D721Med (cell line): ENCODE measurements around the gene AAGAB.

Source experiments
- DNase-seq: peaks from one replicate; pipeline ENCODE4 v3.0.0; 2011; ENCODE audit warnings: low spot score; ENCODE audit not compliant: insufficient read length
- FAIRE-seq: peaks from 2 replicates; lab custom pipeline; 2011; peaks lifted over from hg19 to GRCh38; lab: Jason Lieb, UNC
- CTCF ChIP-seq: IDR thresholded peaks from 2 replicates; pipeline ENCODE4 v1.5.1; 2012; ENCODE audit warnings: mild to moderate bottlenecking, control low read depth; ENCODE audit not compliant: insufficient read depth; ENCODE audit errors: missing control alignments

Gene AAGAB

DNA sequence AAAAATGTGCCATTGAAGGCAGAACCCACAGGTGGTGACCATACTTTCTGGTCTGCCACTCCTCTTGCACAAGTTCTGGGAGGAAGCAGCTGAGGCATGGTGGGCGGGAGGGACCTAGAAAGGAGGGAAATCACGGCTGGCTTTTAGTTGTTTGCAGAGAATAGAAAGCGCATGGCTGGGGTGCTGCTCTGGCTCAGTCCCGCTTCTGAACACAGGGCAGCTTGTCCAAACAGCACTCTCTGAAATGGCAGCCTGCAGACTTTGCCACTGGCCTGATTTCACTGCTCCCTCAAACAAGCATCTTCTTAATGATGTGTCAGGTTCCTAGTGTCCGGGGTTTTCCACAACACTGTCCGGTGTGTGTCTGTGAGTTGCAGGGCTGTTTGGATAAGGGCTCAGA lies 76.7 kb downstream of the AAGAB start:
- no peak for TF ChIP-seq CTCF
- no peak for DNase-seq
- FAIRE-seq = no peak

GRCh38 chr15:67176195-67176971 lies 78.1 kb downstream of the AAGAB start:
- FAIRE-seq (no peak), DNase-seq (no peak)
- TF ChIP-seq CTCF = no peak

DNA sequence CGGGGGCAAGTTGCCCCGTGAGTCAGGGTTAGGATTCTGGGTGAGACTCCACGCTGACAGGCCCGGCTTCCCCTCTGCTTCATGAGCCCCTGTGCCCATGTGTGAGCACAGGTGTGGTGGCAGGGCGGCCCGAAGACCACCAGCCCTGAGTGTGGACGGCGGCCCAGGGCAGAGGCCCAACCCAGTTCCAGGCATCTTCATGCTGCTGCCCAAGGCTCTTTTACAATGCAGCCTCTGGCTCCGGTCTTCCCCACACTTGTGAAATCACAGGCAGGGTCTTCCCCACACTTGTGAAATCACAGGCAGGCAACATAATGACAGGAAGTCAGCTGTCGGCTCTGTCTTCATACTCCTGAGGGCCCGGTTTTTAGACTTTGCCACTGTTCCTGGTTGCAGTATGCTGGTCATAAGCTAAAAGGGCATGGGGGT lies 78.8 kb downstream of the AAGAB start:
- no peak for FAIRE-seq
- TF ChIP-seq CTCF = no peak

GRCh38 chr15:67174864-67175573 lies 79.4 kb downstream of the AAGAB start:
- TF ChIP-seq CTCF = no peak
- DNase-seq = no peak
- no peak for FAIRE-seq

More for the DNA sequence above, 78.8 kb downstream of the AAGAB start:
- DNase-seq = no peak

DNA sequence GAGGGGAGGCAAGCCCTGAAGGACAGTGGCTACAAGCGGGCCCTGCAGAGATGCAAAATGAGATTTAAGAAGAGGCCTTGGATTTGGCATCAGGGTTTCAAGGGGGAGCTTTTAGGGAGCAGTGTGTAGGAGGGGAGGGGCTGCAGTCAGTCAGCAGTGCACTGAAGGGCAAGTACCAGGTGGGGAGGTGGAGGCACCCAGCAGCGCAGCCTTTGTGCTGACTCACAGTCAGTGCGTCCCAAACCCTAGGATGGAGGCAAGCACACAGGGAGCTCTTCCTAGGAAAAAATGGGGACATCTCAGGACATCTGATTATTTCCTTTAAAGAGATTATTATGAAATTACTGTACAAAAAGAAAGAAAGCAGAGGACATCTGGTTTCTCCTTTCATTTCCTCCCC lies 80.0 kb downstream of the AAGAB start:
- DNase-seq (no peak), FAIRE-seq (no peak)

GRCh38 chr15:67173786-67174185 lies 80.7 kb downstream of the AAGAB start:
- no peak for FAIRE-seq

More for the DNA sequence above, 80.0 kb downstream of the AAGAB start:
- TF ChIP-seq CTCF = no peak

More at GRCh38 chr15:67173786-67174185, 80.7 kb downstream of the AAGAB start:
- TF ChIP-seq CTCF = no peak
- no peak for DNase-seq
